Upper lobe of left lung (tissue), 6 donors: ENCODE results near the gene HIVEP3. TPM values are rescaled to one million over a fixed set of nuclear protein-coding genes. Genes with fewer than 3 reads are reported as not detected.

ENCODE experiments used
- ATAC-seq, 2 donors: fragments of 200-7000 bp; cut with Tn5 transposase; one replicate each; pipeline ENCODE4 v1.9.1; 2022; ENCODE audit warnings: mild to moderate bottlenecking in 2 of 2, moderate library complexity in 2 of 2; ENCODE audit not compliant: low FRiP score in 2 of 2
- DNase-seq, 2 donors: peaks; one replicate each; pipeline ENCODE4 v3.0.0-alpha.2; 2019 to 2020
- H3K27ac ChIP-seq, 4 donors: fragments of 200-600 bp; sonication (generic); one replicate each; pipeline ENCODE4 v1.5.1; 2016 to 2019
- H3K27me3 ChIP-seq, 4 donors: fragments of 200-600 bp; sonication (generic); one replicate each; pipeline ENCODE4 v1.5.1; 2017 to 2019
- H3K36me3 ChIP-seq, 4 donors: fragments of 200-600 bp; sonication (generic); one replicate each; pipeline ENCODE4 v1.5.1; 2016 to 2019
- H3K4me1 ChIP-seq, 4 donors: fragments of 200-600 bp; sonication (generic); one replicate each; pipeline ENCODE4 v1.5.1; 2018 to 2019
- H3K4me3 ChIP-seq, 4 donors: fragments of 200-600 bp; sonication (generic); one replicate each; pipeline ENCODE4 v1.5.1; 2017 to 2019; ENCODE audit warnings: mild to moderate bottlenecking in 2 of 4, moderate library complexity in 1 of 4
- H3K9me3 ChIP-seq, 4 donors: fragments of 200-600 bp; sonication (generic); one replicate each; pipeline ENCODE4 v1.5.1; 2018 to 2019
- EP300 ChIP-seq, 4 donors: sonication (generic); formaldehyde crosslinking; IDR thresholded peaks; one replicate each; pipeline ENCODE4 v1.5.1; 2017; ENCODE audit warnings: antibody characterized with exemption in 4 of 4, control low read depth in 2 of 4
- POLR2A ChIP-seq, 4 donors: fragments of 450-650 bp; IDR thresholded peaks; one replicate each; pipeline ENCODE4 v1.5.1; 2016 to 2017; ENCODE audit warnings: antibody characterized with exemption in 4 of 4, mild to moderate bottlenecking in 2 of 4
- POLR2AphosphoS5 ChIP-seq, 2 donors: sonication (generic); formaldehyde crosslinking; IDR thresholded peaks; one replicate each; pipeline ENCODE4 v1.5.1; 2017; ENCODE audit warnings: antibody characterized with exemption in 2 of 2
- WGBS, 2 donors: methylation state at CpG; one replicate each; pipeline ENCODE4 v1.1.5; 2017 to 2018; 5-methylcytosine and 5-hydroxymethylcytosine counted together
- total RNA-seq, 6 donors: library from RNA; depleted of rRNA in 4 of 6; stranded (reverse); fragments of >200 nt in 4 of 6; gene quantifications; one replicate each; pipeline versions ENCODE4 v1.1.0 to v1.2.1, GENCODE V29; 2016 to 2021
- TF ChIP-seq, protein P1 (sequence below), 6 experiments: fragments of 450-650 bp in 4 of 6; fragments of 200-600 bp in 2 of 6; sonication (generic) in 2 of 6; IDR thresholded peaks; one replicate each; pipeline ENCODE4 v1.5.1; 2016 to 2019; ENCODE audit warnings: antibody characterized with exemption in 6 of 6
- donor health status: DM: no; HTN: no; CAD: no; lungs with moderate emphysema.
- donor health status: DM: no; HTN: yes; CAD: no; lungs with severe emphysema.

The HIVEP3 gene
- total RNA-seq, 6 donors from 2014 or later, result 9.7 to 23.0 (median 11.6) TPM

DNA sequence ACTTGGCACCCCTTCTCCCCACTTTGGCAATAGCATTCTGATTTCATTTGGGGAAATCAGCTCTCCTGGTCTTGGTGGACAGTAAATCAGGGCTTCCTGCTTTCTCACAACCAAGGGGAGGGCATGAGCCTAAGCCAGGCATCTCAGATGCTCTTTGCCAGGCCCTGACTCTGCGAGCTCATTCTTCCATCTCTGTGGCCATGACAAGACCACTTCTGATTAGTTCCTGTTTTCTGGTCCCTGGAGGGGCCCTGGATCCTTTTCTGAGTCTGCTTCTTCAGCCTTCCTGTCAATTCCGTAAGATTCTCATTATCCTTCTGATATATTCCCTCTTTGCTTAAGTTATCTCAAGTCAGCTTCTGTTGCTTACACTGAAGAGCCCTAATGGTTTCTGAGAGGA, 210.4 kb downstream of the HIVEP3 start:
- H3K27me3 ChIP-seq, result no peaks in the 10 kb centered on the region
- DNase-seq (no peak), ATAC-seq (no peak)
- WGBS, 2 donors, result 71 to 84% methylated on average over 2 of the region's 2 CpGs
- H3K27ac ChIP-seq, result no peak overlapping the region
- no peaks in the 10 kb centered on the region for H3K9me3 ChIP-seq
- TF ChIP-seq, protein P1, sequence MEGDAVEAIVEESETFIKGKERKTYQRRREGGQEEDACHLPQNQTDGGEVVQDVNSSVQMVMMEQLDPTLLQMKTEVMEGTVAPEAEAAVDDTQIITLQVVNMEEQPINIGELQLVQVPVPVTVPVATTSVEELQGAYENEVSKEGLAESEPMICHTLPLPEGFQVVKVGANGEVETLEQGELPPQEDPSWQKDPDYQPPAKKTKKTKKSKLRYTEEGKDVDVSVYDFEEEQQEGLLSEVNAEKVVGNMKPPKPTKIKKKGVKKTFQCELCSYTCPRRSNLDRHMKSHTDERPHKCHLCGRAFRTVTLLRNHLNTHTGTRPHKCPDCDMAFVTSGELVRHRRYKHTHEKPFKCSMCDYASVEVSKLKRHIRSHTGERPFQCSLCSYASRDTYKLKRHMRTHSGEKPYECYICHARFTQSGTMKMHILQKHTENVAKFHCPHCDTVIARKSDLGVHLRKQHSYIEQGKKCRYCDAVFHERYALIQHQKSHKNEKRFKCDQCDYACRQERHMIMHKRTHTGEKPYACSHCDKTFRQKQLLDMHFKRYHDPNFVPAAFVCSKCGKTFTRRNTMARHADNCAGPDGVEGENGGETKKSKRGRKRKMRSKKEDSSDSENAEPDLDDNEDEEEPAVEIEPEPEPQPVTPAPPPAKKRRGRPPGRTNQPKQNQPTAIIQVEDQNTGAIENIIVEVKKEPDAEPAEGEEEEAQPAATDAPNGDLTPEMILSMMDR (IDR thresholded peaks at IDR 0.05), result no peak
- H3K4me1 ChIP-seq, result no peaks in the 10 kb centered on the region
- no peaks in the 10 kb centered on the region for H3K36me3 ChIP-seq
- no peak overlapping the region for H3K4me3 ChIP-seq

DNA sequence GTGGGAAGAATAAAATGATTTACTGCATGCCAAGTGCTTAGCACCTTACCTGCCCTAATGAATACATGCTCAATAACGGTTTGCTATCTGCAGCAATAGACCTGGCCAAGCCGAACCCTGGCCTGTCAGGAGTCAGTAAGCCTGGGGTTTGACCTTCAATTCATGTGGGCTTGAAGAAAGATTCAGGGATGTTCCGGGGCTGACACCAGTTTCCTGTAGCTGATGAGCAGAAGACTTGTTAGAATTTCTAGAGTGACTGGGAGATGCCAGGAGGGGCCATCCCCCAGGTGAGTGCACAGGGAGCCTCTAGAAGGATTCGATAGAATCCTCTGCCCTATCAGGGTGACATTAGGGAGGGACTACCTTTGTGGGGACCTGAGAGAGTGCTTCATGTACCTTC, 210.9 kb downstream of the HIVEP3 start:
- H3K27ac ChIP-seq, result no peak overlapping the region
- no peaks in the 10 kb centered on the region for H3K36me3 ChIP-seq
- TF ChIP-seq EP300 (IDR thresholded peaks at IDR 0.05) (no peak), POLR2A (IDR thresholded peaks at IDR 0.05) (no peak), POLR2AphosphoS5 (IDR thresholded peaks at IDR 0.05) (no peak)
- TF ChIP-seq, protein P1 (IDR thresholded peaks at IDR 0.05), result no peak
- H3K9me3 ChIP-seq, result no peaks in the 10 kb centered on the region
- no peak for DNase-seq
- H3K4me1 ChIP-seq, result no peaks in the 10 kb centered on the region
- ATAC-seq, result no peak
- H3K4me3 ChIP-seq, result no peak overlapping the region
- no peaks in the 10 kb centered on the region for H3K27me3 ChIP-seq
- 86 to 90% methylated on average over 4 of the region's 4 CpGs for WGBS, 2 donors

DNA sequence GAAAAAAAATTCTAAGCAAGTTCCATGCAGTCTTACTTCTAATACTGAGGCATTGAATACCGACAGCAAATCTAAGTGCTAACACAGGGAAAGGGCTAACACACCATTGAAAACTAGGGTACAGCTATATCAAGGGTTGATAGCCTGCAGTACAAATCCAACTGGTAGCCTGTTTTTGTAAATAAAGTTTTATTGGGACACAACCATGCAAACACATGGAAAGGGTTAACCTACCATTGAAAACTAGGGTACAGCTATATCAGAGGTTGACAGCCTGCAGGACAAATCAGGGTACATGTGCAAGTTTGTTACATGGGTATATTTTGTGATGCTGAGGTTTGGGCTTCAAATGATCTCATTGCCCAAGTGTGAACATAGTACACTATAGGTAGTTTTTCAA, 212.9 kb downstream of the HIVEP3 start:
- Histone ChIP-seq H3K4me1 (no peaks in the 10 kb centered on the region), H3K36me3 (no peaks in the 10 kb centered on the region), H3K27ac (no peak overlapping the region), H3K27me3 (no peaks in the 10 kb centered on the region), H3K4me3 (no peak overlapping the region), H3K9me3 (no peaks in the 10 kb centered on the region)
- ATAC-seq (no peak), DNase-seq (no peak)
- TF ChIP-seq, protein P1 (IDR thresholded peaks at IDR 0.05), result no peak
- TF ChIP-seq EP300 (IDR thresholded peaks at IDR 0.05) (no peak), POLR2A (IDR thresholded peaks at IDR 0.05) (no peak), POLR2AphosphoS5 (IDR thresholded peaks at IDR 0.05) (no peak)
- WGBS, 2 donors, result 95 to 100% methylated on average over 1 of the region's 1 CpG

DNA sequence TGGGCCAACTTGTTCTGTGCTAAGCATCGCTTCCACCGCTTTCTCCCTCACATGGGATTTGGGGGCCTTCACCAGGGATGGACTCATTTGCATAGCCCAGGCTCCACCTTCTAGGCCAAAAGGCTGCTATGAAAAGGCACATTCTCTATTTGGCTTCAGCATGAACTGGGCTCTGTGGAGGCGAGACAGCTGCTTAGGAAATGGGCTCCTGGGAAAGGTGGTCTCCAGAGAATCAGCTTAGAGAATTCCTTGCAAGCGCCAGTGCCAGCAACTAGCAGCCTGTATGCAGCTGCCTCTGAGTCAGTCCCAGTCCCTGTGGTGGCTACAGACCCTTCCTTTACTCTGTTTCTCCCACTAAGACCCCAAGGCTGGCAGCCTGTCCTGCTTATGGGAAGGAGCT, 214.5 kb downstream of the HIVEP3 start:
- Histone ChIP-seq H3K4me1 (no peaks in the 10 kb centered on the region), H3K4me3 (no peak overlapping the region), H3K9me3 (no peaks in the 10 kb centered on the region), H3K27ac (no peak overlapping the region), H3K36me3 (no peaks in the 10 kb centered on the region), H3K27me3 (no peaks in the 10 kb centered on the region)
- TF ChIP-seq POLR2A (IDR thresholded peaks at IDR 0.05), result no peak
- no peak for TF ChIP-seq POLR2AphosphoS5 (IDR thresholded peaks at IDR 0.05)
- no peak for TF ChIP-seq EP300 (IDR thresholded peaks at IDR 0.05)
- TF ChIP-seq, protein P1 (IDR thresholded peaks at IDR 0.05), result no peak
- DNase-seq (no peak), ATAC-seq (no peak)
- 98 to 100% methylated on average over 3 to 4 of the region's 4 CpGs for WGBS, 2 donors

DNA sequence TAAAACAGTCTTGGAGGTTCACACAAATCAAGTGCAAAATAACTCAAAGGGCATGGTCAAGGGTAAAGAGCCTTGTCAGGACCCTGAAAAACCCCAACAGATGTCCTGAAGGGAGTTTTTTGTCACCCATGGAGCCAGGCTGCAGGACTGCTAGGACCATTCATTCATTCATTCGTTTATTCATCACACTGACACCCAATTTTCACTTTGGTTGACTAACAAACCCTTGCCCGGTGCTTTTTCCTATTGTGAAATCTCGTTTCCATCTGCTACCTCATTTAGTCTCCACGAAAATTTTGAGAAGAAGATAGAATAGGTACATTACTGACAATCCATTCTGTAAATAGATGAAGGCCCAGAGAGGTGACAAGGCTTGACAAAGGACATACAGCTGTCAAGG, 216.0 kb downstream of the HIVEP3 start:
- 67 to 68% methylated on average over 4 of the region's 4 CpGs for WGBS, 2 donors
- H3K27me3 ChIP-seq, result no peaks in the 10 kb centered on the region
- no peak overlapping the region for H3K4me3 ChIP-seq
- H3K4me1 ChIP-seq, result no peaks in the 10 kb centered on the region
- DNase-seq, result no peak
- H3K36me3 ChIP-seq, result no peaks in the 10 kb centered on the region
- TF ChIP-seq, protein P1 (IDR thresholded peaks at IDR 0.05), result no peak
- TF ChIP-seq POLR2AphosphoS5 (IDR thresholded peaks at IDR 0.05) (no peak), POLR2A (IDR thresholded peaks at IDR 0.05) (no peak), EP300 (IDR thresholded peaks at IDR 0.05) (no peak)
- H3K9me3 ChIP-seq, result no peaks in the 10 kb centered on the region
- no peak for ATAC-seq
- no peak overlapping the region for H3K27ac ChIP-seq
